HCT116 (cell line): ENCODE data around the gene PACS2. TPM values are rescaled to one million over a fixed set of nuclear protein-coding genes. Genes with fewer than 3 reads are reported as not detected.
"Not testable (repeated sequence)": the region's sequence is repeated elsewhere in the genome, so short reads cannot be mapped to it uniquely, and the experiment has no call there.

ENCODE experiments used
- ATAC-seq: fragments of 200-7000 bp; cut with Tn5 transposase; 2 replicates; pipeline ENCODE4 v1.9.1; 2020; ENCODE audit warnings: mild to moderate bottlenecking, moderate library complexity
- BruUV-seq: library from RNA; stranded (reverse); fragments of 400-500 nt; replicated peaks from 2 replicates; lab custom pipeline; 2021; lab: Mats Ljungman, UMichigan
- CTCF ChIA-PET: fragments of 300-600 bp; sonication (Branson Sonifier 250); formaldehyde crosslinking; loops from one replicate; lab custom pipeline; 2021; ENCODE audit warnings: antibody characterized with exemption; lab: Charles Lee
- POLR2A ChIA-PET: fragments of 300-600, 350-600 bp; sonication (Branson Sonifier 250); formaldehyde crosslinking; loops from one replicate; lab custom pipeline; 2021; ENCODE audit warnings: antibody characterized with exemption; lab: Charles Lee
- RAD21 ChIA-PET, 2 experiments: fragments of 300-600 bp; sonication (Branson Sonifier 250); formaldehyde crosslinking; loops; one replicate each; lab custom pipeline; 2023; ENCODE audit warnings: low total read pairs in 2 of 2; ENCODE audit not compliant: uncharacterized antibody in 2 of 2, unreplicated experiment in 2 of 2, low non-redundant PET in 1 of 2; lab: Charles Lee
- DNase-seq: peaks from one replicate; pipeline ENCODE4 v3.0.0-alpha.2; 2010; ENCODE audit warnings: low read depth, low spot score
- H2AFZ ChIP-seq: fragments of 200-600 bp; shearing (Covaris generic), sonication (generic); 2 replicates; pipeline ENCODE4 v1.6.1; 2017; ENCODE audit warnings: low read depth, mixed run types, mixed read lengths, antibody characterized with exemption, low read length; ENCODE audit not compliant: poor library complexity, severe bottlenecking
- H3K27ac ChIP-seq: 2 replicates; pipeline ENCODE4 v1.5.1; 2012; ENCODE audit warnings: low read depth, low read length
- H3K27me3 ChIP-seq: fragments of 200-600 bp; sonication (generic); 2 replicates; pipeline ENCODE4 v1.6.1; 2016; ENCODE audit warnings: mixed run types, low read length, mixed read lengths; ENCODE audit not compliant: insufficient read depth
- H3K36me3 ChIP-seq, 2 experiments: fragments of 200-500 bp in 1 of 2; fragments of 200-600 bp in 1 of 2; sonication (Bioruptor generic) in 1 of 2; sonication (generic) in 1 of 2; 2 replicates each; pipeline versions ENCODE4 v1.5.1 to v1.6.1; 2014 to 2016; ENCODE audit warnings: low read length in 2 of 2, inconsistent platforms in 1 of 2, mixed read lengths in 1 of 2, mixed run types in 1 of 2; ENCODE audit not compliant: insufficient read depth in 2 of 2, control insufficient read depth in 1 of 2
- H3K4me1 ChIP-seq, 2 experiments: fragments of 200-600 bp in 1 of 2; sonication (generic) in 1 of 2; 2 replicates each; pipeline versions ENCODE4 v1.5.1 to v1.6.1; 2012 to 2017; ENCODE audit warnings: low read length in 2 of 2, inconsistent platforms in 1 of 2, mild to moderate bottlenecking in 1 of 2, mixed read lengths in 1 of 2, mixed run types in 1 of 2, moderate library complexity in 1 of 2; ENCODE audit not compliant: insufficient read depth in 2 of 2, control insufficient read depth in 1 of 2
- H3K4me2 ChIP-seq: fragments of 200-600 bp; sonication (generic); 2 replicates; pipeline ENCODE4 v1.6.1; 2017; ENCODE audit warnings: mixed run types, low read length, mixed read lengths
- H3K4me3 ChIP-seq, 2 experiments: fragments of 200-600 bp in 1 of 2; sonication (generic) in 1 of 2; replicated peaks in 1 of 2; 2 replicates each; pipeline ENCODE4 v1.5.1; 2011 to 2016; ENCODE audit warnings: low read length in 2 of 2, control low read depth in 1 of 2, low read depth in 1 of 2, mild to moderate bottlenecking in 1 of 2, mixed read lengths in 1 of 2, mixed run types in 1 of 2
- H3K79me2 ChIP-seq: fragments of 200-600 bp; sonication (generic); 2 replicates; pipeline ENCODE4 v1.6.1; 2017; ENCODE audit warnings: mild to moderate bottlenecking, mixed run types, low read length, moderate library complexity, mixed read lengths; ENCODE audit not compliant: insufficient read depth
- H3K9ac ChIP-seq: fragments of 200-600 bp; sonication (generic); 2 replicates; pipeline ENCODE4 v1.6.1; 2016; ENCODE audit warnings: low read length, mixed read lengths
- H3K9me2 ChIP-seq: fragments of 200-600 bp; sonication (generic), shearing (Covaris generic); 2 replicates; pipeline ENCODE4 v1.6.1; 2017; ENCODE audit warnings: mixed run types, mild to moderate bottlenecking, moderate library complexity; ENCODE audit not compliant: insufficient read depth
- H3K9me3 ChIP-seq, 2 experiments: fragments of 200-500 bp in 1 of 2; fragments of 200-600 bp in 1 of 2; sonication (Bioruptor generic) in 1 of 2; sonication (generic) in 1 of 2; 2 replicates each; pipeline ENCODE4 v1.6.1; 2014 to 2017; ENCODE audit warnings: low read length in 2 of 2, mixed read lengths in 2 of 2, inconsistent platforms in 1 of 2, low read depth in 1 of 2, mild to moderate bottlenecking in 1 of 2, mixed run types in 1 of 2, moderate library complexity in 1 of 2; ENCODE audit not compliant: control insufficient read depth in 1 of 2, insufficient read depth in 1 of 2
- H4K20me1 ChIP-seq: fragments of 200-600 bp; sonication (generic), shearing (Covaris generic); 2 replicates; pipeline ENCODE4 v1.6.1; 2017; ENCODE audit warnings: mixed run types, mild to moderate bottlenecking, moderate library complexity; ENCODE audit not compliant: insufficient read depth
- REST ChIP-seq: IDR thresholded peaks from 2 replicates; pipeline ENCODE4 v1.6.1; 2012; ENCODE audit warnings: low read depth
- ZNF274 ChIP-seq: fragments of 200-500 bp; sonication (Bioruptor generic); IDR thresholded peaks from 2 replicates; pipeline ENCODE4 v1.6.1; 2014; ENCODE audit warnings: mild to moderate bottlenecking, low read depth, low read length, inconsistent platforms
- intact Hi-C: fragments of 100-400 bp; cut with micrococcal nuclease; formaldehyde crosslinking; loops from 2 replicates; pipeline ENCODE4 v1.10.0; 2022
- total RNA-seq: library from RNA; stranded (reverse); gene quantifications from one replicate; pipeline ENCODE4 v1.2.1, GENCODE V29; 2021; ENCODE audit not compliant: unreplicated experiment

Gene PACS2
- total RNA-seq, 1 experiment from 2014 or later: 75.5 TPM

- no peak for TF ChIP-seq REST
- TF ChIP-seq ZNF274: no peak
These were observed 44.4 kb downstream of the PACS2 start (continued) for GRCh38 chr14:105358943-105359342.

- H3K9me3 ChIP-seq, H4K20me1 ChIP-seq, H3K27me3 ChIP-seq, H3K4me2 ChIP-seq, H3K9me2 ChIP-seq, POLR2A ChIA-PET, CTCF ChIA-PET, H3K4me1 ChIP-seq, H3K79me2 ChIP-seq, intact Hi-C loops, H3K4me3 ChIP-seq, ATAC-seq, H3K27ac ChIP-seq, H3K9ac ChIP-seq, H3K36me3 ChIP-seq, DNase-seq, RAD21 ChIA-PET, H2AFZ ChIP-seq, BruUV-seq: not testable (repeated sequence)
These were observed 46.9 kb downstream of the PACS2 start for GRCh38 chr14:105361412-105361811.
